Adrenal gland (tissue), 12 donors: Measurements from ENCODE around the gene TMEM134. TPM values are rescaled to one million over a fixed set of nuclear protein-coding genes. Genes with fewer than 3 reads are reported as not detected.

Source experiments
- DNase-seq, 7 donors: peaks; one replicate each; pipeline ENCODE4 v3.0.0-alpha.2; 2019 to 2020
- H3K27ac ChIP-seq, 5 donors: fragments of 200-600 bp; sonication (generic) in 4 of 5; 1 replicate in 3 of 5; 2 replicates in 2 of 5; pipeline versions ENCODE4 v1.5.1 to v1.8.0; 2016 to 2020; ENCODE audit warnings: mild to moderate bottlenecking in 1 of 5
- H3K27me3 ChIP-seq: fragments of 200-600 bp; 2 replicates; pipeline ENCODE4 v1.8.0; 2021
- H3K36me3 ChIP-seq, 2 donors: fragments of 200-600 bp; replicated peaks in 1 of 2; 1 replicate in 1 of 2; 2 replicates in 1 of 2; pipeline versions ENCODE4 v1.5.1 to v1.8.0; 2018 to 2022
- H3K4me1 ChIP-seq, 2 donors: fragments of 200-600 bp; replicated peaks in 1 of 2; 1 replicate in 1 of 2; 2 replicates in 1 of 2; pipeline versions ENCODE4 v1.5.1 to v1.8.0; 2018 to 2021
- H3K4me3 ChIP-seq, 4 donors: fragments of 200-600 bp; sonication (generic) in 3 of 4; one replicate each; pipeline ENCODE4 v1.5.1; 2016 to 2018
- H3K9me3 ChIP-seq, 3 donors: fragments of 200-600 bp; sonication (generic) in 1 of 3; replicated peaks in 1 of 3; 1 replicate in 2 of 3; 2 replicates in 1 of 3; pipeline versions ENCODE4 v1.5.1 to v1.8.0; 2016 to 2021
- POLR2A ChIP-seq, 2 donors: fragments of 450-650 bp; IDR thresholded peaks; one replicate each; pipeline ENCODE4 v1.6.1; 2017; ENCODE audit warnings: antibody characterized with exemption in 2 of 2, mild to moderate bottlenecking in 2 of 2, moderate library complexity in 1 of 2
- WGBS, 4 donors: extraction: QIAGEN DNeasy Blood & Tissue Kit in 2 of 4; methylation state at CpG; one replicate each; pipeline versions ENCODE4 v1.1.5 to v1.1.7; 2013 to 2017; 5-methylcytosine and 5-hydroxymethylcytosine counted together
- intact Hi-C, 2 donors: fragments of 100-400 bp; cut with DNase I; formaldehyde crosslinking; loops; one replicate each; pipeline versions ENCODE4 v1.14.1 to v1.15.0; 2022 to 2023
- polyA plus RNA-seq, 3 donors: library from polyadenylated mRNA; stranded (reverse); fragments of 200-250 nt in 2 of 3; fragments of 350-450 nt in 1 of 3; fragmentation: Illumina TruSeq in 1 of 3; extraction: RNeasy Lipid Tissue Mini Kit (QIAGEN cat#74804) in 1 of 3; gene quantifications; one replicate each; pipeline ENCODE4 v1.2.3, GENCODE V29; 2013 to 2014
- total RNA-seq, 9 donors: library from RNA; depleted of rRNA in 4 of 9; stranded (reverse); fragments of >200 nt in 4 of 9; fragments of 120-200 nt in 1 of 9; fragmentation: NEBNext Ultra II Directional in 1 of 9; extraction: Animal tissue kit (Norgen Biotek cat#: 25700) in 1 of 9; gene quantifications; one replicate each; pipeline versions ENCODE4 v1.1.0 to v1.2.4, GENCODE V29; 2013 to 2023
- TF ChIP-seq, protein P1 (sequence below), 6 experiments: fragments of 450-650 bp in 4 of 6; fragments of 200-600 bp in 2 of 6; sonication (generic) in 1 of 6; IDR thresholded peaks; 1 replicate in 5 of 6; 2 replicates in 1 of 6; pipeline versions ENCODE4 v1.5.1 to v1.8.0; 2016 to 2021; ENCODE audit warnings: antibody characterized with exemption in 6 of 6, mild to moderate bottlenecking in 2 of 6, moderate library complexity in 1 of 6
- donor health status: healthy with polysubstance abuse.
- donor health status: Bipolar disorder and iron deficiency.
- donor health status: DM: yes; HTN: yes; CAD: no.
- donor health status: DM: no; HTN: no; CAD: no.
- donor health status: DM: no; HTN: no; CAD: no.
- donor health status: DM: yes; HTN: yes; CAD: no.

The TMEM134 gene
- total and polyA plus RNA-seq, 12 donors = 15.5 to 257 (median 98.0) TPM

DNA sequence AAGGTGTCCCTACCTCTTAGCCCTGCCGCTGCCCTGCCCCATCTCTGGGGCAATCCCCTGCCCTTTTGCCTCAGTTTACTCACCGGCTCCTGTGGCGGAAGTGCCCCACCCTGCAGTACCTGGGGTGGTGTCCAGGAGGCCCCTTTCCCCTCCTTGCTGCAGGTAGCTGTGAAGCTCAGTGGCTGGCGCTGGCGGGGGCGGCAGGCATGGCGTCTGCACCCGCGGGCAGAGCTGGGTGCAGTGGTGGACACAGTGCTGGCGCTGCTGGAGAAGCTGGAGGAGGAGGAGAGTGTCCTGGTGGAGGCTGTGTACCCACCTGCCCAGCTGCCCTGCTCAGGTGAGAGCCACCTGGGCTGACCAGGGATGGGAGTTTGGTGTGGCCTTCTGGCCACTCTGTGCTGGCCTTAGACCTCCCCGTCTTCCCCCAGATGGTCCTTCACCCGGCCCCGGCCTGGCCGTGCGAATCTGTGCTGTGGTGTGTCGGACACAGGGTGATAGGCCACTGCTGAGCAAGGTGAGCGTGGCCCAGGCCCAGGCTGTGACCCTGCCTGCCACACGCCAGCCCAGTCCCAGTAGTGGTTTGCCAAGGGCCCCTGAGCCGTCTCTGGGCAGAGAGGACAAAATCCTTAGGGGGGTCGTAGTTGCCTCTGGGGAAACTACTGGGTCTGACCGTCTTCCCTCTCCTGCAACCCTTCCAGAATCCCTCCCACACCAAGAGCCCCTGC is 49.6 kb downstream of the TMEM134 start:
- DNase-seq = no peak
- H3K4me3 ChIP-seq = no peak overlapping the region
- H3K27ac ChIP-seq = no peak overlapping the region
- TF ChIP-seq POLR2A (IDR thresholded peaks at IDR 0.05) = no peak
- TF ChIP-seq, protein P1, sequence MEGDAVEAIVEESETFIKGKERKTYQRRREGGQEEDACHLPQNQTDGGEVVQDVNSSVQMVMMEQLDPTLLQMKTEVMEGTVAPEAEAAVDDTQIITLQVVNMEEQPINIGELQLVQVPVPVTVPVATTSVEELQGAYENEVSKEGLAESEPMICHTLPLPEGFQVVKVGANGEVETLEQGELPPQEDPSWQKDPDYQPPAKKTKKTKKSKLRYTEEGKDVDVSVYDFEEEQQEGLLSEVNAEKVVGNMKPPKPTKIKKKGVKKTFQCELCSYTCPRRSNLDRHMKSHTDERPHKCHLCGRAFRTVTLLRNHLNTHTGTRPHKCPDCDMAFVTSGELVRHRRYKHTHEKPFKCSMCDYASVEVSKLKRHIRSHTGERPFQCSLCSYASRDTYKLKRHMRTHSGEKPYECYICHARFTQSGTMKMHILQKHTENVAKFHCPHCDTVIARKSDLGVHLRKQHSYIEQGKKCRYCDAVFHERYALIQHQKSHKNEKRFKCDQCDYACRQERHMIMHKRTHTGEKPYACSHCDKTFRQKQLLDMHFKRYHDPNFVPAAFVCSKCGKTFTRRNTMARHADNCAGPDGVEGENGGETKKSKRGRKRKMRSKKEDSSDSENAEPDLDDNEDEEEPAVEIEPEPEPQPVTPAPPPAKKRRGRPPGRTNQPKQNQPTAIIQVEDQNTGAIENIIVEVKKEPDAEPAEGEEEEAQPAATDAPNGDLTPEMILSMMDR (IDR thresholded peaks at IDR 0.05) = no peak
- peaks cover 3% of the 10 kb centered on the region for H3K27me3 ChIP-seq
- H3K36me3 ChIP-seq = no peaks in the 10 kb centered on the region
- peaks cover 10 to 12% of the 10 kb centered on the region in 2 donors for H3K4me1 ChIP-seq
- H3K9me3 ChIP-seq = no peaks in the 10 kb centered on the region
- intact Hi-C loops = no loop called here
- 87 to 93% (median 92%) methylated on average over 6 to 21 of the region's 21 CpGs for WGBS, 4 donors

DNA sequence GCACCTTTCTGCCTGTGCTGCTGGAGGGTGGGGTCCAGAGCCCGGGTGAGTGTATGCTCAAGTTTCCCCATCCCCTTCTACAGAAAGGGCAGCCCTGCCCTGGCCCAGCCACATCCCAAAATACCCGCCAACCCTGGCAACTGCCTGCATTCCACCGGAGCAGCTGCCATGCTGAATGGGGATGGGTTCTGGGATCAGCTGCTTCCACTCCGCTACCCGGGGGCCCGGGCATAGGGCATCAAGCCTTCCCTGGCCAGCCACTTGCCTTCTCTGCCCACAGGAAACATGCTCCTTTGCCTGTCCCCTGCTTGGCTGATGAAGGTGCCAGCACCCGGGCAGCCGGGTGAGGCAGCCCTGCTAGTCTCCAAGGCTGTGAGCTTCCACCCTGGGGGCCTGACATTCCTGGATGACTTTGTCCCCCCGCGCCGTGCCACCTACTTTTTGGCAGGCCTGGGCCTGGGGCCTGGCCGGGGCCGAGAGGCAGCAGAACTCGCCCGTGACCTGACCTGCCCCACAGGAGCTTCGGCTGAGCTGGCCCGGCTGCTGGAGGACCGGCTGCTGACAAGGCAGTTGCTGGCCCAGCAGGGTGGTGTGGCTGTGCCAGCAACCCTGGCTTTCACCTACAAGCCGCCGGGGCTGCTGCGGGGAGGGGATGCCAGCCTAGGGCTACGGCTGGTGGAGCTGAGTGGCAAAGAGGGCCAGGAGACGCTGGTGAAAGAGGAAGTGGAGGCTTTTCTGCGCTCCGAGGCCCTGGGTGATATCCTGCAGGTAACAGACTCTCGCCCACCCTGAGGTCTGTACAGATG is 50.4 kb downstream of the TMEM134 start:
- WGBS, 4 donors = 78 to 88% (median 82%) methylated on average over 12 to 26 of the region's 26 CpGs
- H3K9me3 ChIP-seq = no peaks in the 10 kb centered on the region
- DNase-seq = no peak
- H3K27ac ChIP-seq = no peak overlapping the region
- TF ChIP-seq POLR2A (IDR thresholded peaks at IDR 0.05) = no peak
- TF ChIP-seq, protein P1 (IDR thresholded peaks at IDR 0.05) = no peak
- H3K4me3 ChIP-seq = no peak overlapping the region
- peaks cover 10 to 12% of the 10 kb centered on the region in 2 donors for H3K4me1 ChIP-seq
- no peaks in the 10 kb centered on the region for H3K36me3 ChIP-seq
- peaks cover 3% of the 10 kb centered on the region for H3K27me3 ChIP-seq
- intact Hi-C loops = no loop called here

DNA sequence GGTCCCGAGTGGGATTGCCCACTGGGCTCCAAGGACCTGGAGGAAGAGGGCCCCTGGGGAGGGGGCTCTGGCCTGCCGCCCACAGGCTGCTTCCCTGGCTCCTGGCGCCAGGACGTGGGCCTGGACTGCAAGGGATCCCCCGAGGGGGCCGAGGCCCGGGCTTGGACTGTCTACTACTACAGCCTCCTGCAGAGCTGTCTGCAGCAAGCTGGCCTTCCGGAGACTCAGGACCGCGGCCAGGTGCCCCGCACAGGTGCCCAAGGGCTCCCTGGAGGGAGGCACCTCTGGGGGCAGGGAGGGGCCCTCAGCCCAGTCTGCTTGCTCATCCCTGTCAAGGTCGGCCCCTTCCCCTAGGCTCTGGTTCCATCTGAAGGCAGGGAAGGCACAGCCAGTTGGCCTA is 51.6 kb downstream of the TMEM134 start:
- Histone ChIP-seq H3K4me3 (no peak overlapping the region), H3K27me3 (peaks cover 13% of the 10 kb centered on the region), H3K4me1 (peaks cover 10 to 16% of the 10 kb centered on the region in 2 donors), H3K27ac (no peak overlapping the region), H3K9me3 (no peaks in the 10 kb centered on the region), H3K36me3 (no peaks in the 10 kb centered on the region)
- WGBS, 4 donors = 89 to 97% (median 89%) methylated on average over 7 to 12 of the region's 12 CpGs; no CpG with 5 or more reads in 1 of the 4 donors
- intact Hi-C loops = no loop called here
- DNase-seq = no peak
- TF ChIP-seq POLR2A (IDR thresholded peaks at IDR 0.05) = no peak
- TF ChIP-seq, protein P1 (IDR thresholded peaks at IDR 0.05) = no peak
